Right ventricle myocardium superior (tissue), 1 donor: ENCODE measurements around the gene ST6GALNAC3. TPM values are rescaled to one million over a fixed set of nuclear protein-coding genes. Genes with fewer than 3 reads are reported as not detected.

Experiments used
- ATAC-seq: fragments of 200-7000 bp; cut with Tn5 transposase; one replicate; pipeline ENCODE4 v1.9.1; 2020; ENCODE audit warnings: mild to moderate bottlenecking; ENCODE audit not compliant: poor library complexity
- DNase-seq: peaks from one replicate; pipeline ENCODE4 v3.0.0-alpha.2; 2020
- intact Hi-C: fragments of 100-400 bp; cut with DNase I; formaldehyde crosslinking; loops from one replicate; pipeline ENCODE4 v1.11.2; 2022
- total RNA-seq: library from RNA; stranded (reverse); fragmentation: NEBNext Ultra II Directional; extraction: Animal tissue kit (Norgen Biotek cat#: 25700); gene quantifications from one replicate; pipeline ENCODE4 v1.2.1, GENCODE V29; 2021
- donor health status: DM: no; HTN: yes; CAD: no; lungs with severe emphysema.

Gene ST6GALNAC3
- total RNA-seq, 1 donor from 2014 or later, result 4.5 TPM

- ATAC-seq, result no peak
- no peak for DNase-seq
- intact Hi-C loops, result no loop called here
These were observed 418.3 kb downstream of the ST6GALNAC3 start for GRCh38 chr1:76492752-76493430.

- intact Hi-C loops, result no loop called here
- no peak for DNase-seq
These were observed 420.3 kb downstream of the ST6GALNAC3 start for GRCh38 chr1:76494807-76495206.

GRCh38 chr1:76496871-76497270 is 422.3 kb downstream of the ST6GALNAC3 start:
- ATAC-seq, result no peak

More at GRCh38 chr1:76494807-76495206, 420.3 kb downstream of the ST6GALNAC3 start:
- ATAC-seq, result no peak

GRCh38 chr1:76500116-76500515 is 425.6 kb downstream of the ST6GALNAC3 start:
- ATAC-seq, result no peak
- intact Hi-C loops, result no loop called here
- DNase-seq, result no peak

More at GRCh38 chr1:76496871-76497270, 422.3 kb downstream of the ST6GALNAC3 start:
- intact Hi-C loops, result no loop called here
- DNase-seq, result no peak

GRCh38 chr1:76501136-76501535 is 426.6 kb downstream of the ST6GALNAC3 start:
- intact Hi-C loops, result no loop called here
- ATAC-seq, result no peak
- no peak for DNase-seq

- ATAC-seq (no peak), DNase-seq (no peak)
- intact Hi-C loops, result no loop called here
These were observed 427.2 kb downstream of the ST6GALNAC3 start for GRCh38 chr1:76501586-76502219.

GRCh38 chr1:76503100-76503499 is 428.6 kb downstream of the ST6GALNAC3 start:
- intact Hi-C loops, result no loop called here
- no peak for ATAC-seq
- DNase-seq, result no peak

- no peak for DNase-seq
- intact Hi-C loops, result no loop called here
- ATAC-seq, result no peak
These were observed 429.2 kb downstream of the ST6GALNAC3 start for GRCh38 chr1:76503736-76504135.

- ATAC-seq, result no peak
- intact Hi-C loops, result no loop called here
- DNase-seq, result no peak
These were observed 432.8 kb downstream of the ST6GALNAC3 start for GRCh38 chr1:76507376-76507775.

GRCh38 chr1:76508871-76509270 is 434.3 kb downstream of the ST6GALNAC3 start:
- DNase-seq (no peak), ATAC-seq (no peak)
- intact Hi-C loops, result no loop called here

- DNase-seq (no peak), ATAC-seq (peak; percentile 43)
- intact Hi-C loops, result no loop called here
These were observed 436.4 kb downstream of the ST6GALNAC3 start for GRCh38 chr1:76510672-76511557.

- no peak for DNase-seq
- intact Hi-C loops, result no loop called here
- ATAC-seq, result no peak
These were observed 437.1 kb downstream of the ST6GALNAC3 start for GRCh38 chr1:76511558-76512179.

- intact Hi-C loops, result no loop called here
- DNase-seq, result no peak
- ATAC-seq, result no peak
These were observed 456.4 kb downstream of the ST6GALNAC3 start for GRCh38 chr1:76530953-76531352.

- intact Hi-C loops, result no loop called here
- DNase-seq (no peak), ATAC-seq (no peak)
These were observed 467.1 kb downstream of the ST6GALNAC3 start for GRCh38 chr1:76541618-76542017.

GRCh38 chr1:76542359-76542758 is 467.8 kb downstream of the ST6GALNAC3 start:
- ATAC-seq (no peak), DNase-seq (no peak)
- intact Hi-C loops, result no loop called here

GRCh38 chr1:76543495-76543894 is 468.9 kb downstream of the ST6GALNAC3 start:
- ATAC-seq (no peak), DNase-seq (no peak)
- intact Hi-C loops, result no loop called here

GRCh38 chr1:76546354-76546933 is 471.9 kb downstream of the ST6GALNAC3 start:
- intact Hi-C loops, result no loop called here
- ATAC-seq, result no peak
- DNase-seq, result no peak

GRCh38 chr1:76547916-76548315 is 473.4 kb downstream of the ST6GALNAC3 start:
- DNase-seq (no peak), ATAC-seq (no peak)
- intact Hi-C loops, result no loop called here
